ENCODE data around the gene GRIK5.
"Not testable (repeated sequence)": the region's sequence is repeated elsewhere in the genome, so short reads cannot be mapped to it uniquely, and the experiment has no call there.

GRIK5 gene

GRCh38 chr19:42069619-42070351, at the start of gene GRIK5:
Gene GRIK5, minus strand, starts transcription at chr19:42070206. Its CDS starts 4,436 bp downstream, at chr19:42065770.
- DNase-seq = no peak

- DNase-seq = no peak
Observed at GRCh38 chr19:42117076-42117475, 47.1 kb upstream of the GRIK5 start.

GRCh38 chr19:42116308-42117075, 46.5 kb upstream of the GRIK5 start:
- no peak for DNase-seq

GRCh38 chr19:42115705-42116104, 45.7 kb upstream of the GRIK5 start:
- DNase-seq = no peak

- no peak for DNase-seq
Observed at GRCh38 chr19:42115219-42115618, 45.2 kb upstream of the GRIK5 start.

- no peak for DNase-seq
Observed at GRCh38 chr19:42114412-42114811, 44.4 kb upstream of the GRIK5 start.

GRCh38 chr19:42113641-42114348, 43.8 kb upstream of the GRIK5 start:
- DNase-seq = no peak

- no peak for DNase-seq
Observed at GRCh38 chr19:42111811-42112210, 41.8 kb upstream of the GRIK5 start.

- DNase-seq = no peak
Observed at GRCh38 chr19:42111384-42111783, 41.4 kb upstream of the GRIK5 start.

GRCh38 chr19:42110658-42111057, 40.7 kb upstream of the GRIK5 start:
- no peak for DNase-seq

- DNase-seq = no peak
Observed at GRCh38 chr19:42109896-42110295, 39.9 kb upstream of the GRIK5 start.

- DNase-seq = peak; percentile 81 to 89
Observed at GRCh38 chr19:42108527-42109389, 38.8 kb upstream of the GRIK5 start.

GRCh38 chr19:42105368-42105767, 35.4 kb upstream of the GRIK5 start:
- DNase-seq = no peak

- no peak for DNase-seq
Observed at GRCh38 chr19:42102877-42103276, 32.9 kb upstream of the GRIK5 start.

- not testable (repeated sequence) for DNase-seq
Observed at GRCh38 chr19:42100241-42100640, 30.2 kb upstream of the GRIK5 start.

GRCh38 chr19:42099336-42099925, 29.4 kb upstream of the GRIK5 start:
- no peak for DNase-seq

- no peak for DNase-seq
Observed at GRCh38 chr19:42098781-42099180, 28.8 kb upstream of the GRIK5 start.

- no peak for DNase-seq
Observed at GRCh38 chr19:42097461-42097860, 27.5 kb upstream of the GRIK5 start.

- DNase-seq = no peak
Observed at GRCh38 chr19:42096255-42096837, 26.3 kb upstream of the GRIK5 start.

GRCh38 chr19:42095814-42096230, 25.8 kb upstream of the GRIK5 start:
- no peak for DNase-seq

- DNase-seq = no peak
Observed at GRCh38 chr19:42095142-42095813, 25.3 kb upstream of the GRIK5 start.
